ENCODE measurements around the gene LRRC25. TPM values are rescaled to one million over a fixed set of nuclear protein-coding genes. Genes with fewer than 3 reads are reported as not detected.
A peak's percentile ranks its signal among the peaks of the same experiment; 100 is the strongest.

Gene LRRC25
- polyA plus RNA-seq, 1 experiment = 0.12 TPM

GRCh38 chr19:18426416-18426767 is 29.0 kb upstream of the LRRC25 start:
- DNase-seq (ENCODE audit: low read depth, low spot score) = no peak
- ChIA-PET CTCF (no interaction called here), POLR2A (no interaction called here)
- H3K9me3 ChIP-seq (ENCODE audit: control insufficient read depth, insufficient read depth, low read length) = no peaks in the 10 kb centered on the region
- no peak for TF ChIP-seq CTCF (IDR thresholded peaks at IDR 0.05; ENCODE audit: low read depth, low read length)
- H3K27ac ChIP-seq (ENCODE audit: low read depth, low read length) = peak overlapping the region; percentile 70
- H3K27me3 ChIP-seq (ENCODE audit: control insufficient read depth, insufficient read depth, low read length) = no peaks in the 10 kb centered on the region
- 0 out of 2 replicates have a peak overlapping the region, but pooled peaks have one; percentile 22 for H3K4me3 ChIP-seq (ENCODE audit: low read depth, low read length)

- ChIA-PET POLR2A (interaction anchor here (0.9 to 1.3 kb wide), 2 partner anchors 11 to 145 kb away, joined by 4 read pairs; partner anchors contain the start of gene JUND), CTCF (interaction anchor here (1.0 kb wide), 1 partner anchor 25 kb away, joined by 3 read pairs; no protein-coding TSS in a partner anchor)
- no peaks in the 10 kb centered on the region for H3K9me3 ChIP-seq (ENCODE audit: control insufficient read depth, insufficient read depth, low read length)
- peak; percentile 28 for TF ChIP-seq CTCF (IDR thresholded peaks at IDR 0.05; ENCODE audit: low read depth, low read length)
- no peaks in the 10 kb centered on the region for H3K27me3 ChIP-seq (ENCODE audit: control insufficient read depth, insufficient read depth, low read length)
- 0 out of 2 replicates have a peak overlapping the region, but pooled peaks have one; percentile 22 for H3K4me3 ChIP-seq (ENCODE audit: low read depth, low read length)
- peak overlapping the region; percentile 70 for H3K27ac ChIP-seq (ENCODE audit: low read depth, low read length)
- DNase-seq (ENCODE audit: low read depth, low spot score) = no peak
Observed at GRCh38 chr19:18425515-18426415, 28.3 kb upstream of the LRRC25 start.

- CTCF ChIA-PET = interaction anchor here (1.0 kb wide), 1 partner anchor 26 kb away, joined by 3 read pairs; no protein-coding TSS in a partner anchor
- H3K9me3 ChIP-seq (ENCODE audit: control insufficient read depth, insufficient read depth, low read length) = no peaks in the 10 kb centered on the region; the same call in 1 of the 2 replicates
- H3K27ac ChIP-seq (ENCODE audit: low read depth, low read length) = peak overlapping the region; percentile 70
- TF ChIP-seq CTCF (IDR thresholded peaks at IDR 0.05; ENCODE audit: low read depth, low read length) = no peak
- no peak overlapping the region for H3K4me3 ChIP-seq (ENCODE audit: low read depth, low read length)
- H3K27me3 ChIP-seq (ENCODE audit: control insufficient read depth, insufficient read depth, low read length) = no peaks in the 10 kb centered on the region
- POLR2A ChIA-PET = interaction anchor here (0.6 to 1.3 kb wide), 3 partner anchors 12 to 197 kb away, joined by 3 to 4 read pairs (median 4); partner anchors contain the start of gene JUND
- DNase-seq (ENCODE audit: low read depth, low spot score) = no peak
Observed at GRCh38 chr19:18424890-18425514, 27.6 kb upstream of the LRRC25 start.

GRCh38 chr19:18424122-18424889 is 26.9 kb upstream of the LRRC25 start:
- no peaks in the 10 kb centered on the region; the same call in 1 of the 2 replicates for H3K9me3 ChIP-seq (ENCODE audit: control insufficient read depth, insufficient read depth, low read length)
- no peak for TF ChIP-seq CTCF (IDR thresholded peaks at IDR 0.05; ENCODE audit: low read depth, low read length)
- CTCF ChIA-PET = no interaction called here
- H3K27me3 ChIP-seq (ENCODE audit: control insufficient read depth, insufficient read depth, low read length) = no peaks in the 10 kb centered on the region
- POLR2A ChIA-PET = interaction anchor here (0.6 kb wide), 1 partner anchor 196 kb away, joined by 3 read pairs; no protein-coding TSS in a partner anchor
- H3K4me3 ChIP-seq (ENCODE audit: low read depth, low read length) = no peak overlapping the region
- DNase-seq (ENCODE audit: low read depth, low spot score) = no peak
- no peak overlapping the region for H3K27ac ChIP-seq (ENCODE audit: low read depth, low read length)
